Loucy (cell line): ENCODE measurements around the gene EP400.

Experiments used
- H2AFZ ChIP-seq: fragments of 200-600 bp; sonication (generic); 2 replicates; pipeline ENCODE4 v1.6.0; 2016; ENCODE audit warnings: antibody characterized with exemption, mild to moderate bottlenecking, low read length, moderate library complexity
- H3F3A ChIP-seq: fragments of 200-600 bp; 2 replicates; pipeline ENCODE4 v1.6.0; 2016; ENCODE audit warnings: antibody characterized with exemption, low read depth, mild to moderate bottlenecking
- H3K27me3 ChIP-seq: fragments of 200-600 bp; sonication (generic); 2 replicates; pipeline ENCODE4 v1.6.1; 2014; ENCODE audit warnings: low read length, mild to moderate bottlenecking; ENCODE audit not compliant: insufficient read depth, poor library complexity, severe bottlenecking
- H3K36me3 ChIP-seq: fragments of 200-600 bp; sonication (generic); 2 replicates; pipeline ENCODE4 v1.6.1; 2016; ENCODE audit warnings: low read length; ENCODE audit not compliant: insufficient read depth
- H3K4me1 ChIP-seq: fragments of 200-600 bp; sonication (generic); 2 replicates; pipeline ENCODE4 v1.5.1; 2014; ENCODE audit warnings: low read length, mild to moderate bottlenecking; ENCODE audit not compliant: insufficient read depth, poor library complexity, severe bottlenecking
- H3K4me2 ChIP-seq: fragments of 200-600 bp; sonication (generic); 2 replicates; pipeline ENCODE4 v1.6.0; 2014; ENCODE audit warnings: antibody characterized with exemption, low read length, low read depth, mild to moderate bottlenecking; ENCODE audit not compliant: poor library complexity, severe bottlenecking
- H3K4me3 ChIP-seq: fragments of 200-600 bp; sonication (generic); 2 replicates; pipeline ENCODE4 v1.5.1; 2014; ENCODE audit warnings: low read length, mild to moderate bottlenecking, mixed read lengths; ENCODE audit not compliant: poor library complexity, severe bottlenecking
- H3K79me2 ChIP-seq: fragments of 200-600 bp; sonication (generic); 2 replicates; pipeline ENCODE4 v1.6.1; 2014; ENCODE audit warnings: low read length; ENCODE audit not compliant: insufficient read depth
- H3K9ac ChIP-seq: fragments of 200-600 bp; sonication (generic); 2 replicates; pipeline ENCODE4 v1.6.0; 2014; ENCODE audit warnings: mild to moderate bottlenecking, low read depth, low read length, moderate library complexity; ENCODE audit not compliant: poor library complexity, severe bottlenecking
- H3K9me2 ChIP-seq: fragments of 200-600 bp; sonication (generic); replicated peaks from 2 replicates; pipeline ENCODE4 v1.6.1; 2016; ENCODE audit warnings: low read depth, low read length, mixed read lengths
- H3K9me3 ChIP-seq: fragments of 200-600 bp; sonication (generic); 2 replicates; pipeline ENCODE4 v1.6.1; 2014; ENCODE audit warnings: mild to moderate bottlenecking, antibody characterized with exemption, low read length, low read depth; ENCODE audit not compliant: insufficient read depth
- H4K20me1 ChIP-seq: fragments of 200-600 bp; sonication (generic); 2 replicates; pipeline ENCODE4 v1.6.0; 2014; ENCODE audit warnings: antibody characterized with exemption, low read length, mild to moderate bottlenecking; ENCODE audit not compliant: insufficient read depth, poor library complexity, severe bottlenecking
- CTCF ChIP-seq: fragments of 200-600 bp; sonication (generic); conservative IDR thresholded peaks from 2 replicates; pipeline ENCODE4 v1.5.1; 2014; ENCODE audit warnings: mild to moderate bottlenecking, antibody characterized with exemption, low read length
- EZH2phosphoT487 ChIP-seq: fragments of 200-600 bp; IDR thresholded peaks from 2 replicates; pipeline ENCODE4 v1.6.1; 2018; ENCODE audit warnings: antibody characterized with exemption, mild to moderate bottlenecking, moderate library complexity, borderline replicate concordance

Gene EP400

GRCh38 chr12:131902332-131903241, 47.2 kb upstream of the EP400 start:
- H3K4me3 ChIP-seq, result no peak overlapping the region
- no peak overlapping the region for H2AFZ ChIP-seq
- no peaks in the 10 kb centered on the region for H3K27me3 ChIP-seq
- H3K4me1 ChIP-seq, result peaks cover 3% of the 10 kb centered on the region
- no peaks in the 10 kb centered on the region for H3K9me2 ChIP-seq
- no peaks in the 10 kb centered on the region for H3F3A ChIP-seq
- H3K9me3 ChIP-seq, result no peaks in the 10 kb centered on the region
- H3K79me2 ChIP-seq, result peaks cover 52% of the 10 kb centered on the region
- no peak overlapping the region for H3K9ac ChIP-seq
- peaks cover 24% of the 10 kb centered on the region for H4K20me1 ChIP-seq
- no peak for TF ChIP-seq EZH2phosphoT487
- TF ChIP-seq CTCF, result no peak
- H3K4me2 ChIP-seq, result no peak overlapping the region
- H3K36me3 ChIP-seq, result no peaks in the 10 kb centered on the region; the same call in 1 of the 2 replicates

- Histone ChIP-seq H3K4me3 (no peak overlapping the region), H4K20me1 (peaks cover 20% of the 10 kb centered on the region), H3K4me1 (peaks cover 3% of the 10 kb centered on the region), H3K79me2 (peaks cover 43% of the 10 kb centered on the region), H3K9ac (no peak overlapping the region), H3K9me3 (no peaks in the 10 kb centered on the region), H2AFZ (no peak overlapping the region), H3K27me3 (no peaks in the 10 kb centered on the region), H3K36me3 (peaks cover under 1% of the 10 kb centered on the region; the same call in 1 of the 2 replicates), H3K4me2 (no peak overlapping the region), H3K9me2 (no peaks in the 10 kb centered on the region), H3F3A (no peaks in the 10 kb centered on the region)
- TF ChIP-seq CTCF (no peak), EZH2phosphoT487 (no peak)
These were observed 46.2 kb upstream of the EP400 start for GRCh38 chr12:131903270-131904255.

- peaks cover 3% of the 10 kb centered on the region for H3K4me1 ChIP-seq
- TF ChIP-seq EZH2phosphoT487 (no peak), CTCF (no peak)
- peaks cover 20% of the 10 kb centered on the region for H4K20me1 ChIP-seq
- no peak overlapping the region for H3K4me2 ChIP-seq
- peaks cover 43% of the 10 kb centered on the region for H3K79me2 ChIP-seq
- H3K27me3 ChIP-seq, result no peaks in the 10 kb centered on the region
- H3K4me3 ChIP-seq, result no peak overlapping the region
- H3K9ac ChIP-seq, result no peak overlapping the region
- peaks cover 7% of the 10 kb centered on the region; the same call in 1 of the 2 replicates for H3K36me3 ChIP-seq
- H3F3A ChIP-seq, result no peaks in the 10 kb centered on the region
- H3K9me2 ChIP-seq, result no peaks in the 10 kb centered on the region
- H2AFZ ChIP-seq, result no peak overlapping the region
- no peaks in the 10 kb centered on the region for H3K9me3 ChIP-seq
These were observed 45.4 kb upstream of the EP400 start for GRCh38 chr12:131904346-131904745.
